ENCODE results near the gene ABHD1. TPM values are rescaled to one million over a fixed set of nuclear protein-coding genes. Genes with fewer than 3 reads are reported as not detected.
A peak's percentile ranks its signal among the peaks of the same experiment; 100 is the strongest.

The ABHD1 gene
- total RNA-seq, 4 donors from 2014 or later = 0.48 TPM; not detected in 3

DNA sequence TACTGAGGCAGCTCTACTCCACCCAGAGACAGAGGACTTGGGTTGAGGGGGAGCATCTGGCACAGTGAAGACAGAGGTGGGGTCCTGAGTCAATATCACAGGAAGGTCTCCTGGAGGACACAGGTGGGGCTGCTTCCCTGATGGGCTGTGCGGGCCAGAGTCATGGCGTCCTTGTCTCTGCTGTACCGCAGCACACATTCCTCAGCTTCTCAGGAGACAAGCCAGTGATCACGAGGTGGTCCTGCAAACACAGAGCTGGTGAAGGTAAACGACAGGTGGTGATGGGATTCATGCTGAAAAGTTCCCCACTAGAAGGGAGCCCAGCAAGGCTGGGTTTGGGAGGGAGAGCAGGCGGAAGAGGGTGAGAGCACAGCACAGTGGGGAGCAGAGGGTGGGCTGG, 34.9 kb downstream of the ABHD1 start:
- Histone ChIP-seq H3K27ac (no peak overlapping the region), H3K9me3 (no peaks in the 10 kb centered on the region), H3K36me3 (no peaks in the 10 kb centered on the region), H3K4me3 (no peak overlapping the region), H3K27me3 (no peaks in the 10 kb centered on the region), H3K4me1 (no peaks in the 10 kb centered on the region)
- 72% methylated on average over 6 of the region's 6 CpGs; no CpG with 5 or more reads in 1 of the 2 donors for WGBS, 2 donors (ENCODE audit: low coverage in 1 of 2)
- intact Hi-C loops (cut with DNase I; ENCODE audit: low total_unique reads) (no loop called here), in situ Hi-C loops (cut with MboI; ENCODE audit: low pct_ligation_motif_present in 1 of 4, low pct_unique_long_range_greater_than_20kb in 1 of 4, low sequenced_read_pairs in 3 of 4) (no loop called here)
- DNase-seq = no peak
- TF ChIP-seq, protein P1, sequence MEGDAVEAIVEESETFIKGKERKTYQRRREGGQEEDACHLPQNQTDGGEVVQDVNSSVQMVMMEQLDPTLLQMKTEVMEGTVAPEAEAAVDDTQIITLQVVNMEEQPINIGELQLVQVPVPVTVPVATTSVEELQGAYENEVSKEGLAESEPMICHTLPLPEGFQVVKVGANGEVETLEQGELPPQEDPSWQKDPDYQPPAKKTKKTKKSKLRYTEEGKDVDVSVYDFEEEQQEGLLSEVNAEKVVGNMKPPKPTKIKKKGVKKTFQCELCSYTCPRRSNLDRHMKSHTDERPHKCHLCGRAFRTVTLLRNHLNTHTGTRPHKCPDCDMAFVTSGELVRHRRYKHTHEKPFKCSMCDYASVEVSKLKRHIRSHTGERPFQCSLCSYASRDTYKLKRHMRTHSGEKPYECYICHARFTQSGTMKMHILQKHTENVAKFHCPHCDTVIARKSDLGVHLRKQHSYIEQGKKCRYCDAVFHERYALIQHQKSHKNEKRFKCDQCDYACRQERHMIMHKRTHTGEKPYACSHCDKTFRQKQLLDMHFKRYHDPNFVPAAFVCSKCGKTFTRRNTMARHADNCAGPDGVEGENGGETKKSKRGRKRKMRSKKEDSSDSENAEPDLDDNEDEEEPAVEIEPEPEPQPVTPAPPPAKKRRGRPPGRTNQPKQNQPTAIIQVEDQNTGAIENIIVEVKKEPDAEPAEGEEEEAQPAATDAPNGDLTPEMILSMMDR (IDR thresholded peaks at IDR 0.05) = no peak
- TF ChIP-seq POLR2AphosphoS5 (IDR thresholded peaks at IDR 0.05) (no peak), POLR2A (IDR thresholded peaks at IDR 0.05) (no peak), EP300 (IDR thresholded peaks at IDR 0.05; ENCODE audit: low read depth) (no peak)

DNA sequence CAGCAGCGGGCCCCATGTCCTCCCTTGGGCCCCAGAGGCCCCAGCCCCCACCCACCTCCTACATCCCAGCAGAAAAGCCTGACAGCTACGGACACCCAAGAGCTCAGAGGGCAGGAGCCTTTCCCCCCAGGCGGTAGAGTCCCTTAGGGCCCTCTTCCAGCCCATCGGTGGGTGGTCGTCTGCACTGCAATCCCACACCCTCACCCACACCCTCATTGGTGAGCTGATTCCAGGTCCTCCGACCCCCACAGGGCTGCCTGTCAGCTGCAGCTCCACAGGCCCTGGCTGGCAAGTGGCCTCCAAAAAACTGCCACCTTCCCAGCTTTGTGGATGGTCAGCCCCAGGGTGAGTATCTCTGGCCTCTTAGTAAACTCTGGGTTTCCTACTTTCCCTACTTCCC, 35.7 kb downstream of the ABHD1 start:
- Histone ChIP-seq H3K36me3 (no peaks in the 10 kb centered on the region), H3K4me3 (no peak overlapping the region), H3K9me3 (no peaks in the 10 kb centered on the region), H3K27ac (no peak overlapping the region), H3K27me3 (no peaks in the 10 kb centered on the region), H3K4me1 (no peaks in the 10 kb centered on the region)
- intact Hi-C loops (cut with DNase I; ENCODE audit: low total_unique reads) (no loop called here), in situ Hi-C loops (cut with MboI; ENCODE audit: low pct_ligation_motif_present in 1 of 4, low pct_unique_long_range_greater_than_20kb in 1 of 4, low sequenced_read_pairs in 3 of 4) (no loop called here)
- TF ChIP-seq, protein P1 (IDR thresholded peaks at IDR 0.05) = no peak
- no peak for TF ChIP-seq POLR2A (IDR thresholded peaks at IDR 0.05)
- TF ChIP-seq POLR2AphosphoS5 (IDR thresholded peaks at IDR 0.05) = no peak
- TF ChIP-seq EP300 (IDR thresholded peaks at IDR 0.05; ENCODE audit: low read depth) = no peak
- WGBS, 2 donors (ENCODE audit: low coverage in 1 of 2) = 82% methylated on average over 4 of the region's 6 CpGs; no CpG with 5 or more reads in 1 of the 2 donors
- DNase-seq = no peak

DNA sequence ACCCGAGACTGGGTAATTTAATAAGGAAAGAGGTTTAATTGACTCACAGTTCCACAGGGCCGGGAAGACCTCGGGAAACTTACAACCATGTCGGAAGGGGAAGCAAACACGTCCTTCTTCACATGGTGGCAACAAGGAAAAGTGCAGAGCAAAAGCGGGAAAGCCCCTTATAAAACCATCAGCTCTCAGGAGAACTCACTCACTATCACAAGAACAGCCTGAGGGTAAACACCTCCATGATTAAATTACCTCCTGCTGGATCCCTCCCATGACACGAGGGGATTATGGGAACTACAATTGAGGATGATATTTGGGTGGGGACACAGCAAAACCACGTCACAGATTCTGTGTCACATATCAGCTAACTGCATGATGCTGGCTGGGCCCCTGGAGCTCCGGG, 36.6 kb downstream of the ABHD1 start:
- intact Hi-C loops (cut with DNase I; ENCODE audit: low total_unique reads) = no loop called here
- no peak overlapping the region for H3K27ac ChIP-seq
- no peaks in the 10 kb centered on the region for H3K36me3 ChIP-seq
- DNase-seq = no peak
- H3K27me3 ChIP-seq = no peaks in the 10 kb centered on the region
- no peak overlapping the region for H3K4me3 ChIP-seq
- no peaks in the 10 kb centered on the region for H3K9me3 ChIP-seq
- 56 to 83% methylated on average over 3 to 9 of the region's 9 CpGs for WGBS, 2 donors (ENCODE audit: low coverage in 1 of 2)
- H3K4me1 ChIP-seq = no peaks in the 10 kb centered on the region
- in situ Hi-C loops (cut with MboI; ENCODE audit: low pct_ligation_motif_present in 1 of 4, low pct_unique_long_range_greater_than_20kb in 1 of 4, low sequenced_read_pairs in 3 of 4) = no loop called here
- TF ChIP-seq POLR2AphosphoS5 (IDR thresholded peaks at IDR 0.05) (no peak), EP300 (IDR thresholded peaks at IDR 0.05; ENCODE audit: low read depth) (no peak), POLR2A (IDR thresholded peaks at IDR 0.05) (no peak)
- TF ChIP-seq, protein P1 (IDR thresholded peaks at IDR 0.05) = no peak

DNA sequence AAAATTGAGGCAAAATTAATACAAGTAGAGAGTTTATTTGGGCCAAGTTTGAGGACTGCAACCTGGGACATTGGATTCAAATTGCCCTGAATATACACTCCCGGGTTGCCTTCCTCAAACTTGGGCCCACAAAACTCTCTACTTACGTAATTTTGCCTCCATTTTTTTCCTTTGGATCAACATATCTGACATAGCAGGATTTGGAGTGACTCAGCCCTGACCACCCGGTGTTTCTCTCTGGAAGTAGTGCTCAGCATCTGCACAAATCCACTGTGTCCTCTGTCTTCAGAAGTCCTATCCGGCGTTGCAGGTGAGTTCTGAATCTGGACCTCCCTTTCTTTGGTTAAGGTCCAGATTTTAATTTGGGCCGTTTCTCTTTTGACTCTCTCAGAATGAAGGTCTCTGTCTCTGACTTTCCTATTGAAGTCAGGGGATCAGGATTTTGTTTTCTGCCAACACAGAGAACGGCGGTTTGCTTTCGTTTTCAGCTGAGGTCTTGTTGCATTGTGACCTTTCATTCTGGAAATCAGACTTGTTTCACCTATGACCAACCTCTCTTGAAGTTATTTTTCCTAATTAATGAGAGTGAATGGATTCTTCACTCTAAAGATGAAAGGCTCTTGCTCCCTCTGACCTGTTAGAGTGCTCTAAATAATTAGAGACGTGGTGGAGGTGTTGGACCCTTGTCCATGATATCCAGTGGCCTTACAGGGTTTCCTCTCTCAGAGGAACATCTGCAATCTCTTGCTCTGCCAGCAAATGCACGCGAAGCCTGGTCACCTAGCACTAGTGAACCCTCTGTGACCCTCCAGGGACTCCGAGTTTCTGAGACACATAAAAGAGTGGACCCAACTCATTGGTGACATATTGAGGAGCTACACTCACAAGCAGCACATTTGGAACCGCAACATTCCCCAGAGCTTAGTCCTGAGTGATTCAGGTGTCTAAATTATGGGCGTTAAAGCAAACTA, 38.8 kb downstream of the ABHD1 start:
- no peak overlapping the region for H3K4me3 ChIP-seq
- intact Hi-C loops (cut with DNase I; ENCODE audit: low total_unique reads) (no loop called here), in situ Hi-C loops (cut with MboI; ENCODE audit: low pct_ligation_motif_present in 1 of 4, low pct_unique_long_range_greater_than_20kb in 1 of 4, low sequenced_read_pairs in 3 of 4) (no loop called here)
- H3K36me3 ChIP-seq = no peaks in the 10 kb centered on the region
- 75 to 84% methylated on average over 6 to 15 of the region's 15 CpGs for WGBS, 2 donors (ENCODE audit: low coverage in 1 of 2)
- no peak for DNase-seq
- TF ChIP-seq POLR2A (IDR thresholded peaks at IDR 0.05) (no peak), EP300 (IDR thresholded peaks at IDR 0.05; ENCODE audit: low read depth) (no peak), POLR2AphosphoS5 (IDR thresholded peaks at IDR 0.05) (no peak)
- TF ChIP-seq, protein P1 (IDR thresholded peaks at IDR 0.05) = no peak
- peak overlapping the region in 3 of 4 donors; percentile 10 to 26 (median 16) for H3K27ac ChIP-seq
- no peaks in the 10 kb centered on the region for H3K4me1 ChIP-seq
- H3K9me3 ChIP-seq = no peaks in the 10 kb centered on the region
- H3K27me3 ChIP-seq = no peaks in the 10 kb centered on the region

Measured in transverse colon (tissue), 4 donors.